Islet of Langerhans (tissue), 1 donor: ENCODE results near the gene FKRP.
"Not testable (repeated sequence)": the region's sequence is repeated elsewhere in the genome, so short reads cannot be mapped to it uniquely, and the experiment has no call there.

Experiments used
- FAIRE-seq: peaks from one replicate; lab custom pipeline; 2011; peaks lifted over from hg19 to GRCh38; lab: Jason Lieb, UNC

Gene FKRP

GRCh38 chr19:46786236-46787039 is 40.6 kb downstream of the FKRP start:
- no peak for FAIRE-seq

GRCh38 chr19:46787040-46787330 is 41.1 kb downstream of the FKRP start:
- FAIRE-seq, result no peak

DNA sequence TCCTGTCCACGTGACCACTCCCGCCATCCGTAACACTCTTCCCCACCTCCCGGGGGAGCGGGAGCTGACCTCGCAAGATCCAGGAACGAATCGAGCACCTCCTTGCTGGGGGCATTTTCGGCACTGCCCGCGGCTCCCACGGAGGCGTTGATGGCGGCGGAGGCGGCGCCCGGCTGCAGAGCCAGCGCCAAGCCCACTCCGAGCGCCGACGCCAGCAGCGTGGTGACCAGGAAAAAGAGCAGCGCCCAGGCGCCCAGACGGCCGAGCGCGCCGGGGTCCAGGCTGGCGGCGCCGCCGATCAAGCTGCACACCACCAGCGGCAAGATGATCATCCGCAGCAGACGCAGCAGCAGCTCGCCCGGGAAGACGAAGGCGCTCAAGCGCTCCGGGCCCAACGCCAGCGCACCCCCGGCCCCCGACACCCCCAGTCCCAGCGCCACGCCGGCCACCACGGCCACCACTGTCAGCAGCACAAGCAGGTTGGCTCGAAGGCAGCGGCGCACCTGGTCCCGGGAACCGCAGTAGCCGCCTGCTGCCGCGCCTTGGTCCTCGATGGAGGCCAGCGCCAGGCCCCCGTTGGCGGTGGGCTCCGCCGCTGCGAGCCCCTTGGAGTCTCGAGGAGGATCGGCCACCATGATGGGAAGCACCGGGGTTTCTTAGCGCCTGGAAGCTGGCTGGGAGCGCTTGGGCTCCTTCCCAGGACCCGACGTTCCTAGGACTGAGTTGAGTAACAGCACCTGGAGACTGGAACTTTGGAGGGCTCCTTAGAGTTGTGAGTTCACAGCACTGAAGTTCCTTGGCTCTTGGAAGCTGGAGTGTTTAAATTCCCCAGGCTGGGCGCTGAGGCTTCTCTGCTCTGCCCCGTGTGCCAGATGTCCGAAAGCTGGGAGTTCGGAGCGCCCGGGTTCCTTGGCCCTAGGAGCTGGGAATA is 41.7 kb downstream of the FKRP start:
- no peak for FAIRE-seq

DNA sequence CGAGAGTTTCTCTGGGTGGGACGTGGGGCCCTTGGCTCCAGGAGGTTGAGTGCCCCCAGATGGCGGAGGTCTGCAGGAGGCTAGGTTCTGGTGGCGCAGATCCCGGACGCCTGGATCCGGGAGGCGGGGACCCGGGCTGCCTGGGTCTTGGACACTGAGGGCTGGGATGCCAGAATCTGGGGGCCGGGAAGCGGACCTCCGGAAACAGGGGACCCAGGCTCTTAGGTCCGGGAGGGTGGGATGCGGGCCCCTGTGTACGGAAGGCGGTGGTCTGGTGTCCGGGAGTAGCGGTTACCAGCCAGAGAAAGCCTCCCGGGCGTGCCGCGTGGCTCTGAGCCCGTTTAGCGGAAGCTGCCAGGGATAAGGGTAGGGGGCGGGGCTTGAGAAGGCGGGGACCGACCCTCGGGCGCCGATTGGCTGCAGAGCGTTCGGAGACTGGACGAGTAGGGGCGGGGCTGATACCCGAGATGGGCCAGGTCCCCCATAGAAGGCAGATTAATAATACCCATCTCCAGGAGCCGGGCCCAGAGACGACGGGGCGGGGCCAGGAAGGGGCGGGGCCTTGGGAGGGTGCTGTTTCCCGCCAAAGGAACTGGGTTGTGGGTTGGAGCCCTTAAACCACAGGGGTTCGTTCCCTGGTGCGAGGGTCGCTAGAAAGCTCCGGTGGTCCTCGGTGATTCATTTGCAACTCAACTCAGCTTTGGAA is 42.6 kb downstream of the FKRP start, which contains the start of gene SLC1A5:
Gene SLC1A5, minus strand, starts transcription at position 333 of the 706 bp plus-strand sequence. CDS start 629 bp downstream, outside the sequence.
- no peak for FAIRE-seq

DNA sequence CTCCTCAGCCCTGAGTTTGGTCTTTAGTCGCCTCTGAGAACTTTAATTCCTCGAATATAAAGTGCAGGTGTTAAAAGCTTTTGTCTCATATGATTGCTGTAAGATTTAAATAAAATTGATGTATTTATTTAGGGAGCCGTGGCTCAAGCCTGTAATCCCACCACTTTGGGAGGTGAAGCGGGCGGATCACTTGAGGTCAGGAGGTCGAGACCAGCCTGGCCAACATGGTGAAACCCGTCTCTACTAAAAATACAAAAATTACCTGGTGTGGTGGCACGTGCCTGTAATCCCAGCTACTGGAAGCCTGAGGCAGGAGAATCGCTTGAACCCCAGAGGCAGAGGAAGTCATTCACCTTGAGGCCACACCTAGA is 43.1 kb downstream of the FKRP start:
- FAIRE-seq, result no peak

DNA sequence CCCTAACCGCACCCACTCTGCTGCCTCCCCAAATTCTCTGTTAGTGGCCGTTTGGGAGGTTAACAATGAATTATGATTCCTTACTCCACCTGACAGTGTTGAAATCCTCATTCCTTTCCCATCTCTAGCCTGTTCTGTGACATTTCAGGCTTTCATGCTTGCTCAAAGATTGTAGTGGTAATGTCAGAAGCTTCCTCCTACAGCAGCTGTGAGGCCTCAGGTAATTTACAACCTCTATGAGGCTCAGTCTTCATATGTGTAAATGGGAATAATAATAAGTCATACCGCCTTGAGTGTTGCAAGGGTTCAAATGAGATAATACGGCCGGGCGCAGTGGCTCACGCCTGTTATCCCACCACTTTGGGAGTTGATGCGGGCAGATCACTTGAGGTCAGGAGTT is 43.5 kb downstream of the FKRP start:
- no peak for FAIRE-seq

- FAIRE-seq, result no peak
Measured at GRCh38 chr19:46791944-46792343, 46.1 kb downstream of the FKRP start.

- FAIRE-seq, result no peak
Measured at GRCh38 chr19:46797881-46798280, 52.0 kb downstream of the FKRP start.

GRCh38 chr19:46798713-46799112 is 52.9 kb downstream of the FKRP start:
- no peak for FAIRE-seq

DNA sequence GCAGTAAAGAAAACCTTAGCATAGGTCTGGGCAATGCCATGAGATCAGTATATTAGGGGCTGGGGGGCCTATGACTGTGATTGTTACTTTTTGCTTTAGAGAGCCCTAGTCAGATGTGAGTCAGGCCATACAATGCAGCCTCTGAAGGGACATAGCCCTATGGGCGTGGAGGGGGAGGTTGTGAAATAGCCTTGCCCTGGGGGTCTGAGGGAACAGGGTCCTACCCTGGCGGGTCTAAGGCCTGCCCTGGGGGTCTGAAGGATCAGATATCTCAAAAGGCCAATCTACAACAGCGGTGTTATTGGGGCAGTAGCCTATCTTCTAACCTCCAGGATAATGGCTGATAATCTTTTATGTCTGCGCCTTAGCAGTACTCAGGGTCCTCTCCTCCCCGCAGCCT is 56.3 kb downstream of the FKRP start:
- no peak for FAIRE-seq

GRCh38 chr19:46803555-46803954 is 57.7 kb downstream of the FKRP start:
- FAIRE-seq, result no peak

DNA sequence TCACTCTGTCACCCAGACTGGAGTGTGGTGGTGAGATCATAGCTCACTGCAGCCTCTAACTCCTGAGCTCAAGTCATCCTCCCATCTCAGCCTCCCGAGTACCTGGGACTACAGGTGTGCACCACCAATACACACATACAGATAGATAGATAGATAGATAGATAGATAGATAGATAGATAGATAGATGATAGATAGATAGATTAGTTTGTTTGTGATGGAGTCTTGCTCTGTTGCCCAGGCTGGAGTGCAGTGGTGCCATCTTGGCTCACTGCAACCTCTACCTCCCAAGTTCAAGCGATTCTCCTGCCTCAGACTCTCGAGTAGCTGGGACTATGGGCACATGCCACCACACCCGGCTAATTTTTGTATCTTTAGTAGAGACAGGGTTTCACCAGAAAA is 58.6 kb downstream of the FKRP start:
- FAIRE-seq, result not testable (repeated sequence)

GRCh38 chr19:46806656-46807055 is 60.8 kb downstream of the FKRP start:
- FAIRE-seq, result no peak
